ENCODE results near the gene PTPN1. TPM values are rescaled to one million over a fixed set of nuclear protein-coding genes. Genes with fewer than 3 reads are reported as not detected.

The PTPN1 gene
- total and polyA plus RNA-seq, 2 of the 13 experiments (the other 11 are each of a cell fraction or from before 2014, with no cell fraction given), result 17.7 to 37.2 TPM

GRCh38 chr20:50630578-50631263 is 120.5 kb downstream of the PTPN1 start (continued):
- TF ChIP-seq SKIL (CRISPR knock-in tag; IDR thresholded peaks at IDR 0.05; ENCODE audit: borderline replicate concordance), result no peak
- TF ChIP-seq ZBTB33 (CRISPR knock-in tag; IDR thresholded peaks at IDR 0.05), result no peak
- no peak for TF ChIP-seq ZMYM4 (CRISPR knock-in tag; IDR thresholded peaks at IDR 0.05)
- TF ChIP-seq ATF6 (CRISPR knock-in tag; conservative IDR thresholded peaks at IDR 0.05), result no peak
- no peak for TF ChIP-seq MTA1 (CRISPR knock-in tag; IDR thresholded peaks at IDR 0.05; ENCODE audit: borderline replicate concordance)
- no peak for TF ChIP-seq NFE2L1 (CRISPR knock-in tag; IDR thresholded peaks at IDR 0.05; ENCODE audit: borderline replicate concordance)
- no peak for TF ChIP-seq ZNF512 (CRISPR knock-in tag; IDR thresholded peaks at IDR 0.05)
- no peak for TF ChIP-seq TMF1 (CRISPR knock-in tag; IDR thresholded peaks at IDR 0.05; ENCODE audit: low read depth)
- TF ChIP-seq POLR2AphosphoS2 (IDR thresholded peaks at IDR 0.05; ENCODE audit: low read depth, low read length), result no peak
- no peak for TF ChIP-seq ZFX (CRISPR knock-in tag; IDR thresholded peaks at IDR 0.05; ENCODE audit: low read depth)
- TF ChIP-seq KDM5B (CRISPR knock-in tag; IDR thresholded peaks at IDR 0.05; ENCODE audit: borderline replicate concordance), result no peak
- no peak for TF ChIP-seq ZNF549 (CRISPR knock-in tag; IDR thresholded peaks at IDR 0.05)
- TF ChIP-seq ZNF33A (CRISPR knock-in tag; IDR thresholded peaks at IDR 0.05; ENCODE audit: borderline replicate concordance), result no peak
